ENCODE measurements around the gene CLPSL2.

CLPSL2 gene

GRCh38 chr6:35787266-35788218 lies 11.1 kb downstream of the CLPSL2 start:
- DNase-seq: no peak

- no peak for DNase-seq
Measured at GRCh38 chr6:35788423-35788982, 12.1 kb downstream of the CLPSL2 start.

DNA sequence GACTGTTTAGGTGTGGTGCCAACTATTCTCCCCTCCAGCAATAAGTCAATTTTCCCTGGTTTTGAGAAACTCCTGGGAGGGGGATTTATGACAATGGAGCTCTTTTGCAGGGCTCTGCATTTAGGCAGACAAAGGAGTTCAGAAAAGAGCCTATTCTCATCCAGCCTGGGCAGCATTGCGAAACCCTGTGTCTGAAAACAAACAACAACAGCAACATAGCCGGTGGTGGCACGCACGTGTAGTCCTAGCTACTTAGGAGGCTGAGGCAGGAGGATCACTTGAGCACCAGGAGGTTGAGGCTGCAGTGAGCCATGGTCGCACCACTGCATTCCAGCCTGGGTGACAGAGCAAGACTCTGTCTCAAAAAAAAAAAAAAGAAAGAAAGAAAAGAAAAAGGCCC lies 14.3 kb downstream of the CLPSL2 start:
- no peak for DNase-seq

DNA sequence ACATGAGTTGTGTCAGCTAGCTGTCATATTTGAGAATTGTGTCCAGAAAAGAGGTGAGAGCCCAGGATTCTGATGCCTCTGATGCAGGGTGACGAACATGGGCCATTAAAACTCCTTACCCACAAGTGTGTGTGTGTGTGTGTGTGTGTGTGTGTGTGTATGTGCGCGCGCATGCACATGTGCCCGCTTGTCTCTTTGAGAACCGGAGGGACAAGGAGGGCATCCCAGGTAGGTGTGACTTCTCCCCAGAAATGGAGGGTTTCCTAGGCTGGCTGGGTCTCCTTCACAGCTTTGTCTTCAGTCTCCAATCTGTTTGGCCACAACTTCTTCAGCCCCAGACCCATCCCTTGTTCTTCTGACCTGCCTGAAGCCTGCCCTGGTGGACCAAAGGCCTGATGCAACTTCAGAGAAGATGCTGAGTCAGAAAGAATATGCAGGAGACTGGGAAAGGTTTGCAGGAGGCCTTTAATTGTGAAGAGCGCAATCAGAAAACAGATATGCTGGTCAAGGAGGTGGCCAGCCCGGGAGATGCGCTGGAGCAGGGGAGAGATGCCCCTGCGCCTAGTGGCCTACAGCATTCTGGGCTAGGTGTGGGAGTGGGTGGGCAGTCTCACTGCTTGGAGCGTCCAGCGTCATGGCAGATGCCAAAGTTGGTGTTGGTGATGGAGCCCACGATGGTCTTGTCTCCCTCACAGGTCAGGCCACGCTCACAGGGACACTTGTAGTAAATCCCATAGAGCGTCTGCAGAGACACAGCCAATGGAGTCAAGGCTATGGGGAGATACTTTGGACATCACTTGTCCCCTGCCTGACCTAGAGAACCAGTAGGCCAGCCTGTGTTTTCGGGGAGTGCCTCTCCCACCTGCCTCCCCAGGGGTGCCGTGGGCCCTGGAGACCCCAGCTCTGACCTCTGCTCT lies 18.4 kb downstream of the CLPSL2 start:
- DNase-seq: no peak

- DNase-seq: no peak
Measured at GRCh38 chr6:35795453-35796071, 19.2 kb downstream of the CLPSL2 start.

- no peak for DNase-seq
Measured at GRCh38 chr6:35796236-35796635, 19.8 kb downstream of the CLPSL2 start.

GRCh38 chr6:35797837-35798526 lies 21.6 kb downstream of the CLPSL2 start:
- DNase-seq: no peak

DNA sequence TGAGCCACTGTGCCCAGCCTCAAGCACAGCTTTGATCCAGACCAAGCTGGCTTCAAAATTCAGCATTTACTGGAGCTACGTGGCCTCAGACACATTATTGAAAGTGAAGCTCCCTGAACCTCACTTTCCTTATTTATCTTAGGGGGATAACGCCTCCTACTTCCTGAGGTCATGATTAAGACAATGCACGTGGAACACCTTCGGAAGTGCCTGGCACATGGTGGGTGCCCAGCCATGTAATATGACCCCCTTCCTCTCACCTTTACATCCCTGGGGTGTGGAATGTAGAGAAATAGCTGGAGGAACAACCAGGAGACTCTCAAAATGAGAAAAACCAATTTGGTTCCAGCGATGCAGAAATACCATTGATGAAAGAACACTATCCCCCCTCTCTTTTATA lies 22.3 kb downstream of the CLPSL2 start:
- no peak for DNase-seq

DNA sequence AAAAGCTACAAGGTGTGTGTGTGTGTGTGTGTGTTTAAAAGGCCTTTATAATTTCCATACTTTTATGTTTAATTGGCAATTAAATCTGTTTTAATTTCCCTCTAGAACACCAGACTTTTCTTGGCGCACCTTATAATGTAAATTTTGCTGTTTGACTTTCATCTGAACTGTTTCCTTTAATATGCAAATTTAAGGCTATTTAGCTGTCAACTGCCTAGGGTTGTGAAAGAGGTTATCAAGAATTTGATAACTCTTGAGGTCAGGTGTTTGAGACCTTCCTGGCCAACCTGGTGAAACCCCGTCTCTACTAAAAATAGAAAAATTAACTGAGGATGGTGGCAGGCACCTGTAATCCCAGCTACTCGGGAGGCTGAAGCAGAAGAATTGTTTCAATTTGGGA lies 24.8 kb downstream of the CLPSL2 start:
- DNase-seq: no peak

DNA sequence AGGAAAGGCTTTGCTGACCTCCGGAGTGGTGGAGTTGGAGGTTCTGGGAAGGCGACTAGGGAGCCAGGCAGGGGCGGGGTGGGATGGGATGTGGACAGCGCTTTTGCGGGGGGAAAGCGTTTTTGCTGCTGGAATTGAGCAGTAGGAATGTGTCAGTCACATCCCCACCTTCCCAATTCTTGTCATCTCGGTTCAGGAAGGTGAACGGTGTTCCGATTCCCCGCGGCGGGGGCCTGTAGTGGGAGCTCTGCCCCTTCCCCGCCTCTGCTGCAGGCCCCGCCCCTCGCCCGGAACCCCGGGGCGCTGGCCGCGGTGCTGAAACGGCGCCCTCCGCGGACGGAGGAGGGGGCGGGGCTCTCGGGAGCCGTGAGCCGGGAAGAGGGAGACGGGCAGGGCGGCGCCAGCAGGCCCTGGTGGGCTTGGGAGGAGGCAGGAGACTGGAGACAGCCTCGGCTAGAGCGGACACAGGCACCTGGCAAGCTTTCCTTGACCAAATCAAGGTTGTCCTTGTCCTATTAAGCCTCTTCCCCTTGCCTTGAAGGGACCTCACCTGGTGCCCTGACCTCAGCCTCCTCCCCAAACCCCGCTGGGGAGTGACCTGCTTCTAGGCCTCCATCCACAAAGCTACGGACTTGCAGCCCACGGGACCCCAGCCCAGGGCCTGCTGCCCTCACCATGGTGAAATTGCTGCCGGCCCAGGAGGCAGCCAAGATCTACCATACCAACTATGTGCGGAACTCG lies 28.8 kb downstream of the CLPSL2 start, which contains the start of gene LHFPL5:
Gene LHFPL5 (plus strand): TSS at position 357 of the 741 bp plus-strand sequence. CDS start 319 bp downstream, at position 676.
- peak; percentile 53 to 56 for DNase-seq

GRCh38 chr6:35808688-35809087 lies 32.3 kb downstream of the CLPSL2 start:
- no peak for DNase-seq

GRCh38 chr6:35809809-35810208 lies 33.4 kb downstream of the CLPSL2 start:
- DNase-seq: no peak

DNA sequence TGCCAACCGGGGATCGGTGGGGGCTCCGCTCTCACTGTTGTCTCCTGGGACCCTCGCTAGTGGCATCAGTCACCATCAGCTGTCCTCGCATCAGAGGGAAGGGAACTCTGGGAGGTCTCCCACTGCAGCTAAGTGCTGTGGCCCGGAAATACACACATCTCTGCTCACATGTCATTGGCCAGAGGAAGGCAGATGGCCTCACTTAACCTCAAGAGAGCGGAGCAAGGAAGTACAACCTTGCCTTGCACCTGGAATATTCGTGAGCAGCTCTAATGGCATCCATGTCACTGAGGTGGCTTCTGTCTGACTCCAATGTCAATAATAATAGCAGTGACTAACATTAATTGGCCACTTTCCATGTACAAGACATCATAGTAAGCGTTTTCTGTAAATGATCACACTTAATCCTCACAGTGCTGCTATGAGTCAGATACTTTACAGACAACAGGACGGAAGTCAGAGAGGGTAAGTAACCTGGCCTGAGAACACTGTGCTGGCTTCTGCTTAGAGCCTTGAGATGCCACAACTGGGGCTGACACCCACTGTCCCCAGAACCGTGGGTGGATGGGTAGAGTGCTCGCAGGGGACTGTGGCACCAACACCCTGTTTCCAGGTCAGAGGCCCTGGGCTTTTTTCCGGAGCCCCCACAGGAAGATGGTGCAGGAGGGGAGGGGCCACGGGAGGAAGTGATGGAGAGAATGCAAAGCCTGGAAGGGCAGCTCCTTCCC lies 34.7 kb downstream of the CLPSL2 start:
- no peak for DNase-seq

DNA sequence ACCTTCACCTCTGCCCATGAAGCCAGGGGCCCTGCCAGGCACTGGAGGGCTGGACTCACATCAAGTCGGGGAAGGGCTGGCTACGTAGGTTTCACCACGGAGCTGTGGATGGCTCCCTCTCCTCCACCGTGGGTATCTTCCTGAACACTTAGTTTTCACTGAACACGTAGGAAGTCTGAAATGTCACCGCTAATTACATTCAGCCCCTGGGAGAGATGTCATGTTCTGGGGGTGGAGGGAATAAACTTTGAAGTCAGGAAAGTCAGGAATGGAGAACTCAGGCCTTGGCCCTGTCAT lies 35.2 kb downstream of the CLPSL2 start:
- no peak for DNase-seq

DNA sequence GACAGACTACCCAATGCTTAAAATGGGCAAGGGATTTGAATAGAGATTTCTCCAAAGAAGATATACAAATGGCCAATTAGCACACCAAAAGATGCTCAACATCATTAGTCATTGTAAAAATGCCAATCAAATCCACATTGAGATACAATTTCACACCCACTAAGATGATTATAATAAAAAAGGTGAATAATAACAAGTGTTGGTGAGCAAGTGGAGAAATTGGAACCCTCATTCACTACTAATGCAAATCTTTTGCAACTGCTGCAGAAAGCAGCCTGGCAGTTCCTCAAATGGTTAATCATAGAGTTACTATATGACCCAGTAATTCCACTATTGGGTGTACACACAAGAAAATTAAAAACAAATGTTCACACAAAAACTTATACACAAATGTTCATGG lies 41.1 kb downstream of the CLPSL2 start:
- DNase-seq: no peak

DNA sequence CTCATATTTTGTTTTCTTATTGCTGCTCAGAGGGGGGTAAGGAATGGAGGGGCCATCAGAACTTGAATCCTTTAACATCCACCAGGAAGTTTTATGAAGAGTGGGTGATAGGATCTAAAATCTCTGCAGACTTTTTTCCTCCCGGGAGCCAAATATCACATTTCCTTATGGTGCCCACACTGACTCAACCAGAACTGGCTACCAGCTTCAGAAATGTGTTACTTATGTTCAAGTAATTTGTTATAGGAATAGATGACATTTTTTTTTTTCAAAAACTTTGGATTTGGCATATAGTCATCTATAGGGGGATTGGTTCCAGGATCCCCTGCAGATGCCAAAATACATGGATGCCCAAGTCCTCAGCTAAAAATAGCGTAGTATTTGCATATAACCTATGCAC lies 47.2 kb downstream of the CLPSL2 start:
- no peak for DNase-seq

DNA sequence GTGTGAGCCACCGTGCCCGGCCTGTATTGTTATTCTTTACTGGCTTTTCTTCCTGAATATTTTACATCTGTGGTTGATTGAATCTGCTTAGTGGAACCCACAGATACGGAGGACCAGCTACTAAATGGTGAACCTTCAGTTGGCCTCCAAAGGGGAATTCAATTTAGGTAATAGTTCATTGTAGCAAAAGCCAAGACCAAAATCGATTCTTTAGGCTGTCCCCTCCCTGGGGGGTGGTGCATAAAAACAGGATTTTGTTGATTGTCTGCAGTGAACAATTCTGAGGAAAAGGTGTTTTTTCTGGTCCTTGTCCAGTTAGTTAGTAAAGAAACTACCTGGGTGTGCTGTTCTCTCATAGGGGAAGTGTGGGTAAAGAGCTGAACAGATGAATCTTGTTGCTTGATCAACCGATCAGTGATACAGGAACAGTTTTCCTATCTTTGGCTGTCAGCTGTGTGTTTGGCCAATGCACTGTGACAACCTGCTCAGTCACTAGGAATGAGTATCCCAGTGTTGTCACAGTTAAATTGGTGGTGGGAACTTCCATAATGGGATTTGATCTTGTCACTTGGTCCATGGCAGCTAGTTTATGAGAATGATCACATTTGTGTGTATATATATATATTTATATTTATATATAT lies 48.3 kb downstream of the CLPSL2 start:
- DNase-seq: no peak

Measured in activated CD4-positive, alpha-beta T cell treated with anti-CD3 and anti-CD28 coated beads, Interleukin-2, amount 50 U/mL, for 48 hours (primary cell).